Panc1 (cell line): ENCODE results near the gene PCDH8. TPM values are rescaled to one million over a fixed set of nuclear protein-coding genes. Genes with fewer than 3 reads are reported as not detected.

ENCODE experiments used
- ATAC-seq: fragments of 200-7000 bp; cut with Tn5 transposase; 2 replicates; pipeline ENCODE4 v1.9.1; 2020; ENCODE audit warnings: mild to moderate bottlenecking, moderate library complexity
- BruUV-seq: library from RNA; stranded (reverse); fragments of 400-500 nt; replicated peaks from 2 replicates; lab custom pipeline; 2021; lab: Mats Ljungman, UMichigan
- CTCF ChIA-PET: fragments of 300-600 bp; sonication (Branson Sonifier 250); formaldehyde crosslinking; loops from one replicate; lab custom pipeline; 2022; ENCODE audit warnings: antibody characterized with exemption; lab: Charles Lee
- POLR2A ChIA-PET: fragments of 300-600 bp; sonication (Branson Sonifier 250); formaldehyde crosslinking; loops from one replicate; lab custom pipeline; 2022; ENCODE audit warnings: antibody characterized with exemption; lab: Charles Lee
- DNase-seq: peaks from one replicate; pipeline ENCODE4 v3.0.0-alpha.2; 2010; ENCODE audit warnings: low read depth, low spot score
- H3K27ac ChIP-seq: 2 replicates; pipeline ENCODE4 v1.5.1; 2011; ENCODE audit warnings: mild to moderate bottlenecking, low read length, inconsistent platforms
- H3K27me3 ChIP-seq: fragments of 200-500 bp; sonication (Bioruptor generic); 2 replicates; pipeline ENCODE4 v1.6.0; 2014; ENCODE audit warnings: low read length, inconsistent platforms; ENCODE audit not compliant: control insufficient read depth, insufficient read depth
- H3K36me3 ChIP-seq: fragments of 200-500 bp; sonication (Bioruptor generic); 2 replicates; pipeline ENCODE4 v1.5.1; 2014; ENCODE audit warnings: inconsistent platforms, mild to moderate bottlenecking, low read length, moderate library complexity; ENCODE audit not compliant: control insufficient read depth, insufficient read depth
- H3K4me1 ChIP-seq: 2 replicates; pipeline ENCODE4 v1.5.1; 2011; ENCODE audit warnings: inconsistent platforms, mild to moderate bottlenecking, low read length, moderate library complexity; ENCODE audit not compliant: control insufficient read depth, insufficient read depth
- H3K4me3 ChIP-seq, 2 experiments: 2 replicates each; pipeline ENCODE4 v1.5.1; 2011 to 2012; ENCODE audit warnings: low read depth in 2 of 2, low read length in 2 of 2, mild to moderate bottlenecking in 2 of 2, inconsistent platforms in 1 of 2, moderate library complexity in 1 of 2
- H3K9me3 ChIP-seq: fragments of 200-500 bp; sonication (Bioruptor generic); 2 replicates; pipeline ENCODE4 v1.5.1; 2014; ENCODE audit warnings: low read depth, mild to moderate bottlenecking, inconsistent platforms, low read length, moderate library complexity; ENCODE audit not compliant: control insufficient read depth, insufficient read depth
- CTCF ChIP-seq: fragments of 450-650 bp; IDR thresholded peaks from 2 replicates; pipeline ENCODE4 v1.5.1; 2017; ENCODE audit warnings: mild to moderate bottlenecking
- POLR2AphosphoS5 ChIP-seq: IDR thresholded peaks from 2 replicates; pipeline ENCODE4 v1.6.1; 2012; ENCODE audit warnings: mild to moderate bottlenecking, low read depth, low read length, moderate library complexity
- REST ChIP-seq, 2 experiments: IDR thresholded peaks; 2 replicates each; pipeline ENCODE4 v1.6.1; 2011 to 2012; ENCODE audit warnings: low read depth in 2 of 2, control low read depth in 1 of 2, low read length in 1 of 2, mild to moderate bottlenecking in 1 of 2, moderate library complexity in 1 of 2; ENCODE audit not compliant: insufficient read depth in 1 of 2
- SIN3A ChIP-seq: IDR thresholded peaks from 2 replicates; pipeline ENCODE4 v1.6.1; 2012; ENCODE audit warnings: low read depth, mild to moderate bottlenecking, low read length, moderate library complexity, borderline replicate concordance; ENCODE audit not compliant: insufficient read depth
- TCF7L2 ChIP-seq: IDR thresholded peaks from 2 replicates; pipeline ENCODE4 v1.6.1; 2011; ENCODE audit warnings: mild to moderate bottlenecking, low read depth, low read length, inconsistent platforms
- in situ Hi-C: cut with HindIII; loops from 2 replicates; pipeline ENCODE4 v1.10.0; 2016; ENCODE audit warnings: low sequenced_read_pairs, low pct_unique_long_range_greater_than_20kb
- intact Hi-C: fragments of 100-400 bp; cut with micrococcal nuclease; formaldehyde crosslinking; loops from one replicate; pipeline ENCODE4 v1.10.0; 2022; ENCODE audit not compliant: unreplicated experiment
- total RNA-seq: library from RNA; stranded (reverse); gene quantifications from one replicate; pipeline ENCODE4 v1.2.1, GENCODE V29; 2021; ENCODE audit not compliant: unreplicated experiment

Gene PCDH8
- total RNA-seq, 1 experiment from 2014 or later, result not detected

- ChIA-PET POLR2A (interaction anchor here (0.6 kb wide), 1 partner anchor 25 kb away, joined by 3 read pairs; no protein-coding TSS in a partner anchor), CTCF (no interaction called here)
- no TSS peak for BruUV-seq
- Histone ChIP-seq H3K9me3 (no peaks in the 10 kb centered on the region), H3K27me3 (peaks cover 6% of the 10 kb centered on the region), H3K4me3 (peak overlapping the region; percentile 56 to 70), H3K4me1 (no peaks in the 10 kb centered on the region), H3K36me3 (no peaks in the 10 kb centered on the region), H3K27ac (no peak overlapping the region)
- in situ Hi-C loops, result no loop called here
- DNase-seq (no peak), ATAC-seq (peak; percentile 73)
- TF ChIP-seq CTCF (no peak), SIN3A (no peak), POLR2AphosphoS5 (no peak), REST (IDR thresholded peaks at IDR 0.05; ENCODE audit: insufficient read depth in 1 of 2, low read depth in 2 of 2, low read length in 1 of 2) (no peak), TCF7L2 (no peak)
- intact Hi-C loops, result no loop called here
Observed at GRCh38 chr13:52851137-52851962, 2.9 kb upstream of the PCDH8 start.

- no peaks in the 10 kb centered on the region for H3K36me3 ChIP-seq
- peak overlapping the region; percentile 56 to 70 for H3K4me3 ChIP-seq
- TF ChIP-seq CTCF (peak; percentile 59), REST (IDR thresholded peaks at IDR 0.05; ENCODE audit: insufficient read depth in 1 of 2, low read depth in 2 of 2, low read length in 1 of 2) (peak; percentile 98), SIN3A (no peak)
- ChIA-PET POLR2A (no interaction called here), CTCF (no interaction called here)
- no peak for DNase-seq
- peak; percentile 91 for ATAC-seq
- no TSS peak for BruUV-seq
- peaks cover 6% of the 10 kb centered on the region for H3K27me3 ChIP-seq
- intact Hi-C loops, result no loop called here
- H3K27ac ChIP-seq, result no peak overlapping the region
- no peaks in the 10 kb centered on the region for H3K9me3 ChIP-seq
- no peaks in the 10 kb centered on the region for H3K4me1 ChIP-seq
- in situ Hi-C loops, result no loop called here
Observed at GRCh38 chr13:52850396-52851136, 2.1 kb upstream of the PCDH8 start.
